ENCODE measurements around the gene LIM2. TPM values are rescaled to one million over a fixed set of nuclear protein-coding genes. Genes with fewer than 3 reads are reported as not detected.

LIM2 gene
- total and polyA plus RNA-seq, 9 of the 15 experiments (the other 6 are each of a cell fraction or from before 2014, with no cell fraction given): 0.07 to 0.45 (median 0.18) TPM; not detected in 4

GRCh38 chr19:51352783-51353360 is 34.9 kb downstream of the LIM2 start:
- WGBS (ENCODE audit: insufficient coverage, low coverage, missing lambda C conversion rate): 82% methylated on average over 14 of the region's 16 CpGs
- no TSS peak for BruUV-seq (replicated peaks)
- H3K9ac ChIP-seq (ENCODE audit: insufficient read depth in 1 of 2, low read depth in 2 of 2, low read length in 2 of 2): peak overlapping the region in 1 of 2 experiments; percentile 47; a peak in 1 of 4 replicates
- H3K4me3 ChIP-seq: no peak overlapping the region
- H4K20me1 ChIP-seq (replicated peaks; ENCODE audit: control insufficient read depth, insufficient read depth, low read length): 0 out of 2 replicates have a peak, but pooled peaks cover 4% of the 10 kb centered on the region
- peaks cover 13% of the 10 kb centered on the region for H3K79me2 ChIP-seq (ENCODE audit: control insufficient read depth, insufficient read depth, low read length)
- H2AFZ ChIP-seq (ENCODE audit: low read depth, low read length): no peak overlapping the region
- no peak for TF ChIP-seq RUNX1 (IDR thresholded peaks at IDR 0.05; ENCODE audit: low read depth)
- no peak for TF ChIP-seq BCL6 (CRISPR knock-in tag; IDR thresholded peaks at IDR 0.05)
- TF ChIP-seq DMBX1 (CRISPR knock-in tag; IDR thresholded peaks at IDR 0.05; ENCODE audit: borderline replicate concordance): no peak
- no peak for TF ChIP-seq BRF2 (IDR thresholded peaks at IDR 0.05; ENCODE audit: borderline replicate concordance, insufficient read depth, insufficient read length)
- TF ChIP-seq ZNF41 (CRISPR knock-in tag; conservative IDR thresholded peaks at IDR 0.05): no peak
- ChIA-PET CTCF (ENCODE audit: low intra/inter-chr PET ratio) (no interaction called here), POLR2A (interaction anchor here (0.9 kb wide), 1 partner anchor 9 kb away, joined by 5 read pairs; no protein-coding TSS in a partner anchor)
- no peaks in the 10 kb centered on the region for H3K9me3 ChIP-seq (replicated peaks; ENCODE audit: control insufficient read depth, insufficient read depth, low read depth, low read length)
- H3K27me3 ChIP-seq (ENCODE audit: control insufficient read depth in 2 of 2, insufficient read depth in 2 of 2, low read length in 2 of 2): no peaks in the 10 kb centered on the region
- no peak for DNase-seq (ENCODE audit: extremely low read depth in 1 of 4, low spot score in 3 of 4)
- peaks cover 5% of the 10 kb centered on the region for H3K9me1 ChIP-seq (ENCODE audit: control insufficient read depth, insufficient read depth, low read length)
- H3K36me3 ChIP-seq (ENCODE audit: control insufficient read depth, insufficient read depth, low read length): peaks cover 47% of the 10 kb centered on the region
- FAIRE-seq: no peak
- intact Hi-C loops (cut with micrococcal nuclease) (loop anchor here (5.0 kb wide), 1 partner anchor 39 kb away; the partner anchor contains the start of gene C19orf84), in situ Hi-C loops (cut with MboI) (no loop called here)
- H3K4me1 ChIP-seq (replicated peaks in 1 of 2; ENCODE audit: control insufficient read depth in 2 of 2, insufficient read depth in 2 of 2, low read length in 2 of 2): peaks cover 29 to 36% of the 10 kb centered on the region in 2 experiments
- ATAC-seq: no peak
- H3K27ac ChIP-seq (ENCODE audit: extremely low read depth, low read depth, low read length): 0 out of 3 replicates have a peak overlapping the region, but pooled peaks have one; percentile 91
- H3K4me2 ChIP-seq (ENCODE audit: insufficient read depth, low read length): no peak overlapping the region
